ENCODE measurements around the gene ANAPC15. TPM values are rescaled to one million over a fixed set of nuclear protein-coding genes. Genes with fewer than 3 reads are reported as not detected.

ANAPC15 gene
- 10 to 100 TPM; 74.3 to 78.6 TPM for total RNA-seq

GRCh38 chr11:72112143-72112977, at the start of gene ANAPC15:
Gene ANAPC15 (minus strand): TSS chr11:72112695. CDS start chr11:72111276, 1,419 bp downstream.

GRCh38 chr11:72135473-72135872, 23.0 kb upstream of the ANAPC15 start, which contains the start of gene FOLR3:
Gene FOLR3 (plus strand): TSS chr11:72135725. CDS start chr11:72135953, 228 bp downstream.

GRCh38 chr11:72105888-72106287, 6.6 kb downstream of the ANAPC15 start, which contains the start of gene TOMT:
Gene TOMT (plus strand): TSS chr11:72105924. CDS start chr11:72105952, 28 bp downstream.

DNA sequence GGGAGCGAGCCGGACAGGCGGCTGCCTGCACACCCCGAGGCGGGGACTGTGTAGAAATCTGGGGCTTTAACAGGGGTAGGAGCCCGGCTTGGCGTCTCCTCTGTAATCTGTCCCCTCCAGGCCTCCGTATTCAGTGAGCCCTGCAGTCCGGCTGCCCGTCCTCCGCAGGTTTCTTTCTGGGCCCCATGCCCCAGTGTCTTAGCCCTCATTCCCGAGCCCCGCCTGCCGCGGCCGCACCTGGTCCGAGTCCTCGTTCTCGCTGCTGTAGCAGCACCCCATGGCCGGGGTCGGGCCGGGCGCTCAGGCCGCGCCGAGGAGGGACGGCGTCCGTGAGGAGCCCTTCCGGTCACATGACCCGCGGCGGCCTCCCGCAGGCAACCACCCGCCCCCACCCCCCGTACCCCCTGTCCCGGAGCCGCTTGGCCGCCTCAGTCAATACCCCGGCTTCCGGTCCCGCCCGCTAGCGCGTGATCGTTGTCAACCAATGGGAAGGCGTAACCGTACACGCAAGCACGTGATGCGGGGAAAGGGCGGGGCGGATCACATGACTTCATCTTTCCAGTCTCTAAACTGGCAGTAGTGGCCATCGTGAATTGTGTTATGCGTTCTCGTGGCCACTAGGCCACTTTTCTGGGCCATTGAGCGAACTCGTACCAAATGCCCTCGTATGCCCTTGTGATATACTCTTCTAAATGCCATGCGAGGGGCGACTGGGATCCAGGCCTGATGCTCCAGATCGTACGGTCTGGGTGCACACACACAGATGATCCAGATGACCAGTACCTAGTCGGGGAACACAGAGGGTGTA, 9.3 kb downstream of the ANAPC15 start, which contains the start of gene LAMTOR1:
TSS of gene LAMTOR1 (minus strand) at position 352 of the 808 bp plus-strand sequence. CDS start at position 279, 73 bp downstream.

GRCh38 chr11:72080326-72081183, 31.9 kb downstream of the ANAPC15 start, which contains the start of the genes LRRC51 and NUMA1:
Gene LRRC51 (plus strand): TSS chr11:72080850. CDS start chr11:72089084, 8,234 bp downstream.
Gene NUMA1 (minus strand): TSS chr11:72080542. CDS start chr11:72035943, 44,599 bp downstream.

Small RNA genes lying within 50 kb of the gene (microRNA-seq; reads per million reads assigned to microRNA genes)
- gene MIR3165 (ENCODE audit: borderline microRNAs expressed, borderline replicate concordance), result not detected

Other genes with a start within 250 kb of the ANAPC15 start
- not detected for gene DEFB131B, start 234.2 kb downstream of the ANAPC15 start, total RNA-seq
- 10 to 100 TPM; 12.3 to 14.1 TPM for gene XNDC1N, start 184.1 kb downstream of the ANAPC15 start, total RNA-seq
- gene RNF121, start 183.6 kb downstream of the ANAPC15 start, total RNA-seq, result 10 to 100 TPM; 20.9 to 22.4 TPM
- gene IL18BP, start 113.8 kb downstream of the ANAPC15 start, total RNA-seq, result 10 to 100 TPM; 13.3 to 16.6 TPM
- 100 to 1,000 TPM; 218 to 220 TPM for gene NUMA1, start 32.2 kb downstream of the ANAPC15 start, total RNA-seq
- 1 to 10 TPM; 6.0 TPM for gene LRRC51, start 31.8 kb downstream of the ANAPC15 start, total RNA-seq
- gene LAMTOR1, start 9.4 kb downstream of the ANAPC15 start, total RNA-seq, result 10 to 100 TPM; 72.8 to 75.1 TPM
- not detected for gene TOMT, start 6.8 kb downstream of the ANAPC15 start, total RNA-seq
- not detected for gene FOLR3, start 23.0 kb upstream of the ANAPC15 start, total RNA-seq
- gene FOLR1, start 79.4 kb upstream of the ANAPC15 start, total RNA-seq, result not detected
- gene FOLR2, start 104.1 kb upstream of the ANAPC15 start, total RNA-seq, result not detected
- 100 to 1,000 TPM; 120 to 131 TPM for gene INPPL1, start 112.1 kb upstream of the ANAPC15 start, total RNA-seq
- not detected for gene PHOX2A, start 131.5 kb upstream of the ANAPC15 start, total RNA-seq

Data from activated naive CD4-positive, alpha-beta T cell treated with anti-CD3 and anti-CD28 coated beads, Interleukin-2, amount 10 ng/mL, durations not matched to agents 5 hours and 36 hours (primary cell).